M059J (cell line): ENCODE measurements around the gene SP2. TPM values are rescaled to one million over a fixed set of nuclear protein-coding genes. Genes with fewer than 3 reads are reported as not detected.

Source experiments
- DNase-seq: peaks from one replicate; pipeline ENCODE4 v3.0.0-alpha.2; 2012; ENCODE audit warnings: low read depth
- total RNA-seq: library from RNA; depleted of rRNA; stranded (reverse); fragments of >200 nt; shearing (Covaris generic); gene quantifications from 2 replicates; pipeline ENCODE4 v1.2.3, GENCODE V29; 2014

The SP2 gene
- total RNA-seq, 1 experiment from 2014 or later = 3.8 TPM

GRCh38 chr17:47889734-47890529, 6.1 kb upstream of the SP2 start:
- DNase-seq = peak; percentile 76

- DNase-seq = no peak
Measured at GRCh38 chr17:47891545-47892088, 4.4 kb upstream of the SP2 start.

- DNase-seq = no peak
Measured at GRCh38 chr17:47894498-47895346, 1.3 kb upstream of the SP2 start.

- peak; percentile 32 for DNase-seq
Measured at GRCh38 chr17:47895347-47895855, 635 bp upstream of the SP2 start.

- DNase-seq = peak; percentile 18
Measured at GRCh38 chr17:47896672-47897490, 845 bp downstream of the SP2 start.

- DNase-seq = no peak
Measured at GRCh38 chr17:47897561-47897960, 1.5 kb downstream of the SP2 start.

- no peak for DNase-seq
Measured at GRCh38 chr17:47898241-47898640, 2.2 kb downstream of the SP2 start.

- DNase-seq = no peak
Measured at GRCh38 chr17:47899643-47900042, 3.6 kb downstream of the SP2 start.

- DNase-seq = no peak
Measured at GRCh38 chr17:47901423-47901822, 5.4 kb downstream of the SP2 start.

- DNase-seq = no peak
Measured at GRCh38 chr17:47902039-47902744, 6.2 kb downstream of the SP2 start.

GRCh38 chr17:47905221-47905733, 9.2 kb downstream of the SP2 start:
- DNase-seq = peak; percentile 79

GRCh38 chr17:47906443-47906842, 10.4 kb downstream of the SP2 start:
- no peak for DNase-seq

- DNase-seq = no peak
Measured at GRCh38 chr17:47907932-47908562, 12.0 kb downstream of the SP2 start.

- DNase-seq = no peak
Measured at GRCh38 chr17:47913050-47913449, 17.0 kb downstream of the SP2 start.

GRCh38 chr17:47914306-47914948, 18.4 kb downstream of the SP2 start:
- no peak for DNase-seq

GRCh38 chr17:47915776-47916398, 19.9 kb downstream of the SP2 start:
- no peak for DNase-seq

GRCh38 chr17:47916489-47917208, 20.6 kb downstream of the SP2 start:
- DNase-seq = no peak

- DNase-seq = no peak
Measured at GRCh38 chr17:47917581-47917980, 21.5 kb downstream of the SP2 start.

GRCh38 chr17:47918006-47918405, 22.0 kb downstream of the SP2 start:
- no peak for DNase-seq
